CD4-positive, alpha-beta T cell treated with Interleukin-6 for 4 hours (primary cell): ENCODE results near the gene MLIP.
"Not testable (repeated sequence)": the region's sequence is repeated elsewhere in the genome, so short reads cannot be mapped to it uniquely, and the experiment has no call there.

Experiments used
- DNase-seq: peaks from one replicate; pipeline ENCODE4 v3.0.0-alpha.2; 2020; ENCODE audit warnings: mixed read lengths

Gene MLIP

GRCh38 chr6:54111341-54112045 lies at the start of gene MLIP:
TSS of gene MLIP (plus strand) at chr6:54111443. CDS start at chr6:54111480, 37 bp downstream.
- no peak for DNase-seq

GRCh38 chr6:54063228-54063539 lies 48.1 kb upstream of the MLIP start:
- DNase-seq, result no peak

GRCh38 chr6:54068694-54069093 lies 42.5 kb upstream of the MLIP start:
- no peak for DNase-seq

- DNase-seq, result no peak
Observed at GRCh38 chr6:54070025-54070424, 41.2 kb upstream of the MLIP start.

- no peak for DNase-seq
Observed at GRCh38 chr6:54071821-54072340, 39.4 kb upstream of the MLIP start.

- no peak for DNase-seq
Observed at GRCh38 chr6:54072635-54073313, 38.5 kb upstream of the MLIP start.

GRCh38 chr6:54073487-54073886 lies 37.8 kb upstream of the MLIP start:
- no peak for DNase-seq

- DNase-seq, result no peak
Observed at GRCh38 chr6:54074109-54074508, 37.1 kb upstream of the MLIP start.

GRCh38 chr6:54074578-54075195 lies 36.6 kb upstream of the MLIP start:
- DNase-seq, result no peak

GRCh38 chr6:54076159-54076789 lies 35.0 kb upstream of the MLIP start:
- no peak for DNase-seq

GRCh38 chr6:54081499-54081898 lies 29.7 kb upstream of the MLIP start:
- not testable (repeated sequence) for DNase-seq

- no peak for DNase-seq
Observed at GRCh38 chr6:54083287-54083686, 28.0 kb upstream of the MLIP start.

GRCh38 chr6:54084231-54084630 lies 27.0 kb upstream of the MLIP start:
- no peak for DNase-seq

- DNase-seq, result no peak
Observed at GRCh38 chr6:54085047-54085446, 26.2 kb upstream of the MLIP start.

GRCh38 chr6:54085541-54085940 lies 25.7 kb upstream of the MLIP start:
- DNase-seq, result no peak

GRCh38 chr6:54086439-54086838 lies 24.8 kb upstream of the MLIP start:
- DNase-seq, result no peak

GRCh38 chr6:54087721-54088120 lies 23.5 kb upstream of the MLIP start:
- DNase-seq, result no peak

GRCh38 chr6:54093326-54093948 lies 17.8 kb upstream of the MLIP start:
- no peak for DNase-seq

GRCh38 chr6:54094293-54094692 lies 16.9 kb upstream of the MLIP start:
- no peak for DNase-seq

GRCh38 chr6:54094786-54095185 lies 16.5 kb upstream of the MLIP start:
- DNase-seq, result no peak

- DNase-seq, result no peak
Observed at GRCh38 chr6:54095723-54096122, 15.5 kb upstream of the MLIP start.

- DNase-seq, result no peak
Observed at GRCh38 chr6:54096811-54097210, 14.4 kb upstream of the MLIP start.

- DNase-seq, result no peak
Observed at GRCh38 chr6:54097753-54098152, 13.5 kb upstream of the MLIP start.
